Lung (tissue), 12 donors: ENCODE data around the gene KCNJ4. TPM values are rescaled to one million over a fixed set of nuclear protein-coding genes. Genes with fewer than 3 reads are reported as not detected.

Experiments
- ATAC-seq: fragments of 200-7000 bp; cut with Tn5 transposase; one replicate; pipeline ENCODE4 v1.9.1; 2020; ENCODE audit warnings: moderate number of reproducible peaks; ENCODE audit not compliant: insufficient read depth, low FRiP score
- DNase-seq, 3 donors: peaks; one replicate each; pipeline ENCODE4 v3.0.0-alpha.2; 2013 to 2017
- H3K27ac ChIP-seq, 2 donors: one replicate each; pipeline ENCODE4 v1.5.1; 2013; ENCODE audit warnings: mild to moderate bottlenecking in 2 of 2, moderate library complexity in 2 of 2, control low read depth in 1 of 2, inconsistent platforms in 1 of 2, low read depth in 1 of 2, low read length in 1 of 2
- H3K27me3 ChIP-seq, 3 donors: one replicate each; pipeline ENCODE4 v1.5.1; 2013; ENCODE audit warnings: low read length in 2 of 3; ENCODE audit not compliant: control insufficient read depth in 3 of 3, insufficient read depth in 3 of 3
- H3K36me3 ChIP-seq, 4 donors: one replicate each; pipeline ENCODE4 v1.5.1; 2013; ENCODE audit warnings: low read length in 4 of 4, mild to moderate bottlenecking in 1 of 4, moderate library complexity in 1 of 4; ENCODE audit not compliant: control insufficient read depth in 4 of 4, insufficient read depth in 4 of 4
- H3K4me1 ChIP-seq, 5 donors: one replicate each; pipeline ENCODE4 v1.5.1; 2013; ENCODE audit warnings: low read length in 5 of 5, mild to moderate bottlenecking in 2 of 5, moderate library complexity in 1 of 5; ENCODE audit not compliant: control insufficient read depth in 5 of 5, insufficient read depth in 5 of 5
- H3K4me3 ChIP-seq: one replicate; pipeline ENCODE4 v1.5.1; 2013; ENCODE audit warnings: mild to moderate bottlenecking, control low read depth, moderate library complexity
- H3K9ac ChIP-seq, 2 donors: one replicate each; pipeline ENCODE4 v1.5.1; 2013; ENCODE audit warnings: low read length in 2 of 2, control low read depth in 1 of 2; ENCODE audit not compliant: insufficient read depth in 1 of 2
- H3K9me3 ChIP-seq, 4 donors: one replicate each; pipeline ENCODE4 v1.5.1; 2013; ENCODE audit warnings: low read length in 3 of 4, mild to moderate bottlenecking in 1 of 4, moderate library complexity in 1 of 4; ENCODE audit not compliant: control insufficient read depth in 4 of 4, insufficient read depth in 3 of 4
- CTCF ChIP-seq: IDR thresholded peaks from 2 replicates; pipeline ENCODE4 v1.5.1; 2012; ENCODE audit warnings: mild to moderate bottlenecking; ENCODE audit errors: control extremely low read depth, extremely low read depth
- WGBS, 2 donors: extraction: QIAGEN DNeasy Blood & Tissue Kit; methylation state at CpG; one replicate each; pipeline ENCODE4 v1.1.7; 2013; 5-methylcytosine and 5-hydroxymethylcytosine counted together
- polyA plus RNA-seq, 2 donors: library from polyadenylated mRNA; stranded (reverse); fragments of 200-250 nt; gene quantifications; one replicate each; pipeline ENCODE4 v1.2.1, GENCODE V29; 2013
- total RNA-seq, 2 donors: library from RNA; depleted of rRNA in 1 of 2; stranded (reverse); fragments of >200 nt in 1 of 2; gene quantifications; one replicate each; pipeline ENCODE4 v1.2.1, GENCODE V29; 2014 to 2021
- donor health status: control.
- donor health status: control.
- donor health status: Bipolar disorder and iron deficiency.
- donor health status: healthy.
- donor health status: DM: yes; HTN: yes; CAD: no.

The KCNJ4 gene
- total and polyA plus RNA-seq, 4 donors, result not detected

- DNase-seq (peak; percentile 74 to 78 (median 75)), ATAC-seq (no peak)
- no peak for TF ChIP-seq CTCF
- Histone ChIP-seq H3K27ac (no peak overlapping the region), H3K9ac (no peak overlapping the region), H3K36me3 (no peaks in the 10 kb centered on the region), H3K9me3 (no peaks in the 10 kb centered on the region), H3K4me3 (no peak overlapping the region), H3K4me1 (peaks cover 0 to 4% (median 0%) of the 10 kb centered on the region in 5 donors), H3K27me3 (no peaks in the 10 kb centered on the region)
- WGBS, 2 donors, result 46 to 70% methylated on average over 16 of the region's 16 CpGs
Observed at GRCh38 chr22:38429499-38430068, 25.4 kb downstream of the KCNJ4 start.

GRCh38 chr22:38428714-38429113, 26.3 kb downstream of the KCNJ4 start:
- Histone ChIP-seq H3K36me3 (no peaks in the 10 kb centered on the region), H3K27ac (no peak overlapping the region), H3K27me3 (no peaks in the 10 kb centered on the region), H3K9ac (no peak overlapping the region), H3K4me3 (no peak overlapping the region), H3K9me3 (no peaks in the 10 kb centered on the region), H3K4me1 (peaks cover 0 to 4% (median 0%) of the 10 kb centered on the region in 5 donors)
- TF ChIP-seq CTCF, result no peak
- DNase-seq (no peak), ATAC-seq (no peak)
- 86 to 91% methylated on average over 2 of the region's 2 CpGs for WGBS, 2 donors

GRCh38 chr22:38427940-38428339, 27.1 kb downstream of the KCNJ4 start:
- Histone ChIP-seq H3K4me3 (no peak overlapping the region), H3K4me1 (peaks cover 0 to 4% (median 0%) of the 10 kb centered on the region in 5 donors), H3K36me3 (no peaks in the 10 kb centered on the region), H3K27ac (no peak overlapping the region), H3K9me3 (no peaks in the 10 kb centered on the region), H3K27me3 (no peaks in the 10 kb centered on the region), H3K9ac (no peak overlapping the region)
- DNase-seq, result no peak
- no peak for TF ChIP-seq CTCF
- WGBS, 2 donors, result 96 to 97% methylated on average over 31 of the region's 31 CpGs
- ATAC-seq, result no peak

- no peak for ATAC-seq
- H3K9ac ChIP-seq, result no peak overlapping the region
- no peaks in the 10 kb centered on the region for H3K9me3 ChIP-seq
- DNase-seq, result no peak
- peaks cover 0 to 5% (median 0%) of the 10 kb centered on the region in 5 donors for H3K4me1 ChIP-seq
- TF ChIP-seq CTCF, result no peak
- no peaks in the 10 kb centered on the region for H3K36me3 ChIP-seq
- H3K27ac ChIP-seq, result no peak overlapping the region
- 96 to 99% methylated on average over 36 of the region's 36 CpGs for WGBS, 2 donors
- no peak overlapping the region for H3K4me3 ChIP-seq
- no peaks in the 10 kb centered on the region for H3K27me3 ChIP-seq
Observed at GRCh38 chr22:38427465-38427864, 27.5 kb downstream of the KCNJ4 start.
